Retinal pigment epithelial cell (primary cell): ENCODE data around the gene MYL6B.
A peak's percentile ranks its signal among the peaks of the same experiment; 100 is the strongest.

ENCODE experiments used
- DNase-seq: peaks from one replicate; pipeline ENCODE4 v3.0.0-alpha.2; 2010; ENCODE audit warnings: low read depth
- H3K4me3 ChIP-seq: 2 replicates; pipeline ENCODE4 v1.5.1; 2011; ENCODE audit warnings: mild to moderate bottlenecking, low read length, control low read depth, moderate library complexity
- CTCF ChIP-seq: conservative IDR thresholded peaks from 2 replicates; pipeline ENCODE4 v1.5.1; 2011; ENCODE audit warnings: low read depth, low read length, control low read depth, inconsistent platforms

MYL6B gene

GRCh38 chr12:56129942-56130495 lies 22.4 kb upstream of the MYL6B start:
- TF ChIP-seq CTCF: no peak
- peak overlapping the region; percentile 83 for H3K4me3 ChIP-seq
- no peak for DNase-seq

GRCh38 chr12:56130876-56131275 lies 21.5 kb upstream of the MYL6B start:
- TF ChIP-seq CTCF: no peak
- no peak overlapping the region for H3K4me3 ChIP-seq
- DNase-seq: no peak

DNA sequence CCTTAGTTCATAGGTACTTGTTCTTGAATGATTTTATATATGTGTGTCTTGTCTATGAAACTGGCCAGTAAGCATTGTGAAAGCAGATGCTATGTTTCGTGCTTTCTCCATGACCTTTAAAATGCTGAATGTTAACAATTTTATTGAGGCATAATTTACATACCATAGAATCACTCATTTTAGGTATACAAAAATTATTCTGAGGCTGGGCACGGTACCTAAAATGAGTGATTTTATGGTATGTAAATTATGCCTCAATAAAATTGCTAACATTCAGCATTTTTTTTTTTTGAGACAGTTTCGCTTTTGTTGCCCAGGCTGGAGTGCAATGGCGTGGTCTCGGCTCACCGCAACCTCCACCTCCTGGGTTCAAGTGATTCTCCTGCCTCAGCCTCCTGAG lies 17.5 kb upstream of the MYL6B start:
- DNase-seq: no peak
- no peak overlapping the region for H3K4me3 ChIP-seq
- no peak for TF ChIP-seq CTCF

- H3K4me3 ChIP-seq: no peak overlapping the region
- no peak for TF ChIP-seq CTCF
- DNase-seq: no peak
Observed at GRCh38 chr12:56137853-56138571, 14.4 kb upstream of the MYL6B start.

DNA sequence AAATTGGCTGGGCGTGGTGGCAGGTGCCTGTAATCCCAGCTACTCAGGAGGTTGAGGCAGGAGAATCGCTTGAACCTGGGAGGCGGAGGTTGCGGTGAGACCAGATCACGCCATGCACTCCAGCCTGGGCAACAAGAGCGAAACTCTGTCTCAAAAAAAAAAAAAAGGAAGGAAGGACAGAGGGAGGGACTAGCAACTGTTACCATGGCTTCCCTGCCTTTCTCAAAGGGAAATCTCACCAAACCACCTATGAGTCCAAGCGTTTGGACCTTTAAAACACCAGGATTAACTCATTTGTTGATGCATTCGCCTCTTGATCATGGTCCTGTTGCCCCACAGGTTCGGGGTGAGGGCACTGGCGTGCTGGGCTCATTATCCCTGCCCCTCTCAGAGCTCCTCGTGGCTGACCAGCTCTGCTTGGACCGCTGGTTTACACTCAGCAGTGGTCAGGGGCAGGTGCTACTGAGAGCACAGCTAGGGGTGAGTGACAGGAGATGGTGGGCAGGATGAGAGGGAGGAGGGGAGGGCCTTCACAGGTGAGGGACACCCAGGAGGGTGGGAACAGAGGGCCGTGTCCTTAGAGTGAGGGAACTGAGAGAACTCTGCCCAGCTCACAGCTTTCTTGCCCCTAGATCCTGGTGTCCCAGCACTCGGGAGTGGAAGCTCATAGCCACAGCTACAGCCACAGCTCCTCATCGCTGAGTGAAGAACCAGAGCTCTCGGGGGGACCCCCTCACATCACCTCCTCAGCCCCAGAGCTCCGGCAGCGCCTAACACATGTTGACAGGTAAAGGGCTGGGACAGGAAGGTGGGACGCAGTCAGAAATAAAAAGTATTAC lies 10.2 kb upstream of the MYL6B start:
- H3K4me3 ChIP-seq: no peak overlapping the region
- no peak for DNase-seq

GRCh38 chr12:56143217-56143616 lies 9.2 kb upstream of the MYL6B start:
- TF ChIP-seq CTCF: no peak
- no peak overlapping the region for H3K4me3 ChIP-seq
- no peak for DNase-seq

More for the DNA sequence above, 10.2 kb upstream of the MYL6B start:
- TF ChIP-seq CTCF: no peak
